Inferior parietal cortex (tissue), 1 donor: Measurements from ENCODE around the gene HSPA1A.
"Not testable (repeated sequence)": the region's sequence is repeated elsewhere in the genome, so short reads cannot be mapped to it uniquely, and the experiment has no call there.

ENCODE experiments used
- DNase-seq: peaks from one replicate; pipeline ENCODE4 v3.0.0-alpha.2; 2016; ENCODE audit errors: extremely low spot score

HSPA1A gene

GRCh38 chr6:31781244-31782125 lies 33.9 kb upstream of the HSPA1A start:
- no peak for DNase-seq

DNA sequence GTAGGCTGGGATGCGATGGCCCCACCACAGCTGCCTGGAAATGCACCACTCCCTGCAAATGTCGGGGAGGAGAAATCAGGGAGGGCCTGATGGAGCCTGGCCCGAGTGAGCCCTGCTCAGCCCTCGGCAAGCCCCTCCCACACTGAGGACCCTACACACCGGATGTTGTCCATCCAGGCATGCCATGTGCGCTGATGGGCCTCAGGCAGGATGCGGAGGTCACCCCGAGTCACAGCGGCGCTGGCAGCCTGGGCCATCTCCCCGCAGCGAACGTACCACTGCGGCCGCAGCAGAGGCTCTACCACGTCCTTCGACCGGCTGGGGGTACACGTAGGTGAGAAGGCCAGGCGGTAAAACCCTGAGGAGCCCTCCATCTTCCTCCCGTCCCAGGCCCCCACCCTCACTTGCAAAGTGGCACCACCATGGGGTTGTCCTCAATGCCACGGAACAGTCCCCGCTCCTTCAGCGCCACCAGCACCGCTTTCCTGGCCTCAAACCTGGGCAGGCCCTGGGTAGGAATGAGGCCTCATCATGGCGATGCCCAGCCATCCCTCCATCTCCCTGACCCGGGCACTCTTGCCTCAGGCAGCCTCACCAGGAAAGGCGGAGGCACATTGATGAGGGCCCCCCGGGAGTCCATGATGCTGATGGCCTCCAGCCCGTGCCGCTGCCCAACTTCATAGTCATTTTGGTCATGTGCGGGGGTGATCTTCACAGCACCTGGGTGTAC lies 33.1 kb upstream of the HSPA1A start:
- DNase-seq, result no peak

DNA sequence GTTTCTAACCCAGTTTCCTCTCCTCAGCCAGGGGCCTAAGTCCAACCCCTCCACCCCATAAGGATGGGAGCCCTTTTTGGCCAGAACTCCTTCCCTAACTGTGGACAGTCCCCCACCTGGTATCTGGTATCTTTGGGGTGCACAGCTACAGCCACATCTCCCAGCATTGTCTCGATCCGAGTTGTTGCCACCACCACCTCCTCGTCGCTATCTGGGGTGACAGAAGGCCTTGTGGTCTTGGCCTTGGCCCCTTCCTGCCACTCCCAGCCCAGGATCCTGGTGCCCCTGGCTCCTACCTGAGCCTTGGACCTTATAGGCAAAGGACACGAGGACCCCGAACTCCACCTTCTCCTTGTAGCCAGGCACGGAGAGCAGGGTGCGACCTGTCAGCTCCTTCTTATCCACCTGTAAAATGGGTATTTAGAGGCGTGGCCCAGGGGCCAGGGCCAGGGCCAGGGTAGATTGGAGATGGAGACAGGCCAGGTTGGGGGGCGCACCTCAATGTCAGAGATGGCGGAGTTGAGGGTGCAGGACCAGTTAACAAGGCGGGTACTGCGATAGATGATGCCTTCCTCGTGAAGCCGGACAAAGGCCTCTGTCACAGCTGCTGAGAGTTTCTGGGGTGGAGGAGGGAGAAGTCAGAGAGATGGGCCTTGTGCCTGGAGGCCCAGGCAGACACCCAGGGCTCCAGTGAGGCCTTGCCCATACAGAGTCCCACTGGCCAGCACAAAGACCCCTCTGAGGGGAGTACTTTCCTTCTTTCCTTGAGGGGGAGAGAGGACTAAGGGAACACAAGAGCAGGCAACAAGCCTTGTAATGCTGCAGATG lies 31.0 kb upstream of the HSPA1A start:
- no peak for DNase-seq

- no peak for DNase-seq
Observed at GRCh38 chr6:31785475-31785874, 29.9 kb upstream of the HSPA1A start.

GRCh38 chr6:31791324-31792089 lies 23.8 kb upstream of the HSPA1A start:
- DNase-seq, result peak; percentile 51

DNA sequence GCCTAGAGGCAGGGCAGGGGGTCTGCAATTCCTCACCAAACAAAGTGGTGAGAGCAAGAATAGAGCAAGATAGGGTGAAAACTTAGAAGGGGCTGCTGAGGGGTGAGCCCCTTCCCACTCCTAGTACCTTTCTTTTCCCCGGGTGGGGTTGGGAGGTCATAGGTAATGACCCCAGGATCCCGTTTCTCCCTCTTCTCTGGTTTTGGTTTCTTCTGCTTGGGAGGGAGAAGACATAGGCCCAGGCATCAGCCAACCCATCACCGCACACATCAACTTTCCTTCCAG lies 23.3 kb upstream of the HSPA1A start:
- no peak for DNase-seq

DNA sequence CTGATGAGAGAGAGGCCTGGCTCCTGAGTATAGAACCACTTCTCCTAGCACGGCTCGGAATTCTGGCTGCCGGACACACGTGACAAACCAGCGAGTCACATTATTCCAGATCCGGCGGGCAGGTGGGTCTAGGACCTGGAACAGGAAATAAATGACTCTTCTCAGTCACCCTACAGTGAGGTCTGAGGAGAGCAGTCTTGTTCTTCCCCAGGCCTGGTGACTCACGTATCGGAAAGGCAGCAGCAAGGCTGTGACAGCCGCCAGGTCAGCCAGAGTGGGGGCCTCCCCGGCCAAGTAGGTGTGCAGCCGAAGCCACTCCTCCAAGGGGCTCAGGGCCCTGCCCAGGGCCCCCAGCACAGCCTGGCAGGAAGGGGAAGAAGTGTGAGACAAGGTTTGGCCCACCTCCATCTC lies 22.6 kb upstream of the HSPA1A start:
- DNase-seq, result no peak

DNA sequence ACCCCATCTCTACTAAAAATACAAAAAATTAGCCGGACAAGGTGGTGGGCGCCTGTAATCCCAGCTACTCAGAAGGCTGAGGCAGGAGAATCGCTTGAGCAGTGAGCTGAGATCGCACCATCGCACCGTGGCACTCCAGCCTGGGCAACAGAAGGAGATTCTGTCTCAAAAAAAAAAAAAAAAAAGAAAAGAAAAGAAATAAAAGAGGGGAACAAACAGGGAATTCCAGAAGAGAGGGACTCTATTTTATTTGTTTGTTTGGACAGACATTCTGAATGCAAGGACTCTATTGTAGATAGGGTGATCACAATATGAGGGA lies 21.5 kb upstream of the HSPA1A start:
- not testable (repeated sequence) for DNase-seq

- DNase-seq, result peak; percentile 29
Observed at GRCh38 chr6:31794294-31794865, 21.0 kb upstream of the HSPA1A start.

GRCh38 chr6:31794866-31795615 lies 20.3 kb upstream of the HSPA1A start:
- DNase-seq, result no peak

DNA sequence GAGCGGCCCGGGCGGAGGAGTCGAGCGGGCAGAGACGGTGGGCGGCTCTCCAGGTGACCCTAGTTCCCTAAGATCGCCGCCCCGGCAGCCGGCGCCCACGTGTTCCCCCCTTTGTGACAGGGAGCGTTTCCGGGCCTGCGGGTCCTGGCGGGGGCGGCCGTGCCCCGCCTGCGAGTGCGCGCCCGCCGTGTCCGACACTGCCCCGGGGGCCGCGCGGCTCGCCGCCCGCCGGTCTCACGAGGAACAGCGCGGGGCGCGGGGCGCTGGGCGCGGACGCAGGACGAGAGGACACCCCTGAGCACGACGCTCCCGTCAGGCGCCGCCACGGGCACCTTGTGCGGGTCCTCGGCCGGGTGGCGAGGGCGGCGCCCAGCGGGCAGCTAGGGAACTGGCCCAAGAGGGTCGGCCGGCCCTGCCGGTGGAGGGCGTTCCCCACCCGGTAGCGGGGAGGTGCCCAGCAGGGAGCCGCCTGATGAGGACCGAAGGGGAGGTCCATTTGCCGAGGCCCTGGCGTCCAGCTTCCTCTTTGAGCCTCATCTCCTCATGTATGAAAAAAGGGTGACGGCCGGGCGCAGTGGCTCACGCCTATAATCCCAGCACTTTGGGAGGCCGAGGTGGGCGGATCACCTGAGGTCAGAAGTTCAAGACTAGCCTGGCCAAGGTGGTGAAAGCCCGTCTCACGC lies 19.6 kb upstream of the HSPA1A start, which contains the start of gene VARS1:
Gene VARS1 (minus strand): TSS at position 137 of the 683 bp plus-strand sequence. CDS start 535 bp downstream, outside the sequence.
- peak; percentile 86 for DNase-seq

GRCh38 chr6:31796993-31797385 lies 18.4 kb upstream of the HSPA1A start:
- DNase-seq, result no peak

- no peak for DNase-seq
Observed at GRCh38 chr6:31797588-31797987, 17.8 kb upstream of the HSPA1A start.

- no peak for DNase-seq
Observed at GRCh38 chr6:31799781-31800180, 15.6 kb upstream of the HSPA1A start.

DNA sequence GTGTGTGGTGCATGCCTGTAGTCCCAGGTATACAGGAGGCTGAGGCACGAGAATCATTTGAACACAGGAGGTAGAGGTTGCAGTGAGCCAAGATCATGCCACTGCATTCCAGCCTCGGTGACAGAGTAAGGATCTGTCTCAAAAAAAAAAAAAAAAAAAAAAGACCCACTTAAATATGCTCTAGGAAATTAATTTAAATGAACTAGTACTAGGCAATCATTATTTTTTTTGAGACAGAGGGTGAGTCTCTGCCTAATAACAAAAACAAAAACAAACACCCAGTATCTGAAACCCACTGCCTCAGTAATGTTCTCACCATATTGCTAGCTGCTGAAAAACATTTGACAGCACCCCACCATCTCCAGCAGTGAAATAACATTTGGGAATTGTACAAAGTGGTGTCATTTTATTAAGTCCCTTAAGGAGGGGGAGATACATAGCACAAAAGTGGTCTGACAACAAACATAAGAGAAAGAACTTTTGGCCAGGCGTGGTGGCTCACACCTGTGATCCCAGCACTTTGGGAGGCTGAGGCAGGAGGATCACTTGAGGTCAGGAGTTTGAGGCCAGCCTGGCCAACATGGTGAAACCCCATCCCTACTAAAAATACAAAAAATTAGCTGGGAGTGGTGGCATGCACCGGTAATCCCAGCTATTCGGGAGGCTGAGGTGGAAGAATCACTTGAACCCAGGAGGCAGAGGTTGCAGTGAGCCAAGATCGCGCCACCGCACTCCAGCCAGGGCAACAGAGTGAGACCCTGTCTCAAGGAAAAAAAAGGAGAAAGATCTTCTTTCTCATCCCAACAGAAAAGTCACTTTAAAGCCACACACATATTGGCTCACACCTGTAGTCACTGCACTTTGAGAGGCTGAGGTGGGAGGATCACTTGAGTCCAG lies 14.1 kb upstream of the HSPA1A start:
- not testable (repeated sequence) for DNase-seq

GRCh38 chr6:31805939-31806469 lies 9.3 kb upstream of the HSPA1A start:
- no peak for DNase-seq

GRCh38 chr6:31806470-31807272 lies 8.7 kb upstream of the HSPA1A start, which contains the start of gene LSM2:
Gene LSM2, minus strand, starts transcription at chr6:31806966. Its CDS starts 209 bp downstream, at chr6:31806757.
- DNase-seq, result peak; percentile 97

- DNase-seq, result not testable (repeated sequence)
Observed at GRCh38 chr6:31808599-31808998, 6.7 kb upstream of the HSPA1A start.
